GM18519 (cell line): Measurements from ENCODE around the gene TNK2.
"Not testable (repeated sequence)": the region's sequence is repeated elsewhere in the genome, so short reads cannot be mapped to it uniquely, and the experiment has no call there.

Experiments used
- ATAC-seq: cut with Tn5 transposase; IDR thresholded peaks from one replicate; pipeline ENCODE4 v1.9.1; 2021; ENCODE audit warnings: mild to moderate bottlenecking, moderate library complexity; ENCODE audit not compliant: unreplicated experiment, low FRiP score

The TNK2 gene

GRCh38 chr3:195824425-195825190 is 83.7 kb downstream of the TNK2 start:
- not testable (repeated sequence) for ATAC-seq

DNA sequence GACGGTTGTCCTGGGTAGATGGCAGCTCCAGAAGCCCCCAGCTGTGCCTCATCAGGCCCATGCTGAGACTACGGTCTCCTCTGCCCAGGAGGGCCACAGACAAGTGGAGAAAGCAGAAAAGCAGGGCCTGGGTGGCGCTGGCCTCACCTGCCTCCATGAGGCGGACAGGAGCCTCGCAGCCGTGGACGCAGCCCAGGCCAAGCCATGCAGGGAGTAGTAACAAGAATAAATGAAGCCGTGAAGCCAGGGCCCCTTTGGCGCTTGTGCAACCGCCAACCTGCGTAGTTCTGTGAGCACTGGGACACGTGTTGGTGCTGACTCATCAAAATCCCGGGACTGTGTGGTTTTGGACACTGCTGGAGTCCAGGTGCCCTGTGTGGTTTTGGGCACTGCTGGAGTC is 84.4 kb downstream of the TNK2 start:
- no peak for ATAC-seq

DNA sequence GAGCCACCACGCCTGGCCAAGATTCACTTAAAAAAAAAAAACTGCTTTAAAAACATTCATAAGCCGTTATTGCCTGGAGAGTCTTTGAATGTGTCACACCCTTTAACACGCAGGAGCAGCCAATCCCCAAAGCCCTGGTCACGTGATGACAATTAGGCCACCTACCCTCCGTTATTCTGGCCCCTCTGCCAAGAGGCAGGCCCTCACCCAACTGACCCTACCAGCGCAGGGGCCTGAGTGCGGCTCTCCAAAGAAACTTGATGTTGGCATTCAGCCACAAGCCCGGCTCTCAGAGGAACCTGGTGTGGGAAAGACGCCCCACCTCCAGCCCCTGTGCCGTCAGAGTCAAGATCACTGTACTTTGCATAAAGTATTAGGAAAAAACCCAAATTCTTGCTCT is 85.1 kb downstream of the TNK2 start:
- ATAC-seq, result no peak

DNA sequence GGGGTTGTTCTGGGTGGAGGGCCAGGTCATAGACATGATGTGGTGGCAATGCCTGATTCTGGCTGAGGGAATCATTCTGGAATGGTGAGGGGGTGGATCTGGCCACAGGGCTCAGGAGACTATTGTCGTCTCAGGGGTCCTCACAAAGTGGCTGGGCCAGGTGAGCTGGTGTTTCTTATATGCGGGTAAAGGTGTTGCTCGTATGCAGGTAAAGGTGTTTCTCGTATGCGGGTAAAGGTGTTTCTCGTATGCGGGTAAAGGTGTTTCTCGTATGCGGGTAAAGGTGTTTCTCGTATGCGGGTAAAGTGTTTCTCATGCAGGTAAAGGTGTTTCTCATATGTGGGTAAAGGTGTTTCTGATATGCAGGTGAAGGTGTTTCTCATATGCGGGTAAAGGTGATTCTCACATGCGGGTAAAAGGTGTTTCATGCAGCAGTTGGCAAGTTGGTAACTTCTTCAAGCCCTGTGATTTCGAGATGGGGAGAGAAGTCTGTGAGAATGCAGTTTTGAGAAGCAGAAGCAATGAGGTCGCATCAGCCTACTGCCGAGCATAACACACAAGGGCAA is 86.1 kb downstream of the TNK2 start:
- no peak for ATAC-seq

DNA sequence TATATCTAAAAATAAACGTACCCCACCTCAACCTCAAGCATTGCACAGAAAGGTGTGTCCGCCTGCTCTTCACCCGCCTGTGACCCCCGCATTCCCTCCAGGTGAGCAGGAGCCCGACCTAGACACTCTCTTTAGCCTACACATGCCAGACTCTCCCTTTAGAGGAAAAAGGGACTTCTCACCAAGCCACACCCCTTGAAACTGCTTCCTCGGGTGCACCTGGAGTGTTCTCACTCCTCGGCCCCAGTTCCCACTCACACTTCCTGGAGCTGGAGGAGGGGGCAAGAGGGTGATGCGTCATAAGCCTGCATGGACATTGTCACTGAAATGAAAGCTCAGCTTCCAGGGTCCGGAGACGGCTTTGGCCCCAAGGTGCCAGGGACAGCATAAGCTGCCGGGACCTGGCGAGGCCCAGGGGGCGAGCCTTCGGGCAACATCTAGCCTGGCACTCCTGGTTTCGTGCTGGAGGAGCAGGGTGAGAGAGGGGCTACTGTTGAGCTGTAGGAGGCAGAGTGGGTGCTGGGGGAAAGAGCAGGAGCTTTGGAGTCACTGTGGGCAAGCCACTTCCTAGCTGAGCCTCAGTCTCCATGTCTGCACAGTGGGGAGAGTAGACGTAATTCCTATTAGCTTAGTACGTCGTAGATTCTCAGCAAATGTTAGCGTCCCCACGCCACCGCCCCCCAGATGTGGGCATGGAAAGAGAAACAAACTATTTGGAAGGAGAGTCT is 86.8 kb downstream of the TNK2 start:
- no peak for ATAC-seq

GRCh38 chr3:195820901-195821300 is 87.5 kb downstream of the TNK2 start:
- no peak for ATAC-seq

- no peak for ATAC-seq
These were observed 88.2 kb downstream of the TNK2 start for GRCh38 chr3:195820186-195820585.

DNA sequence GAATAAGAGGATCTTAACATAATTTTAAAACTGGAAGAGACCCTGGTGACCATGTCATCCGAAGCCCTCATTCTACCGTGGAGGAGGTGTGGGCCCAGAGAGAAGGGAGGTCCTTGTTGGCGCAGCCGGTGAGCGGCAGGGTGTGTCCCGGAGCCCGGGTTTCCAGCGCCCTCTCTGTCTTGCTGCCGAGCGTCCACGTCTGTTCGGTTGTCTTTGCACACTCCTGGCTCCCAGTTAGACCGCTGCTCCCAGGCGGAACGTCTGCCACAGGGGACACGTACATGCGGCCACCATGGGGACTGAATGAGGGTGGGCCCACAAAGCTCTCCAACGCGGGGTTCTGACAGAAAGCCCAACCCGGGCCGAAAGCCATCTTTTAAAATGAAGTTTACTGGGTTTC is 90.0 kb downstream of the TNK2 start:
- ATAC-seq, result no peak

DNA sequence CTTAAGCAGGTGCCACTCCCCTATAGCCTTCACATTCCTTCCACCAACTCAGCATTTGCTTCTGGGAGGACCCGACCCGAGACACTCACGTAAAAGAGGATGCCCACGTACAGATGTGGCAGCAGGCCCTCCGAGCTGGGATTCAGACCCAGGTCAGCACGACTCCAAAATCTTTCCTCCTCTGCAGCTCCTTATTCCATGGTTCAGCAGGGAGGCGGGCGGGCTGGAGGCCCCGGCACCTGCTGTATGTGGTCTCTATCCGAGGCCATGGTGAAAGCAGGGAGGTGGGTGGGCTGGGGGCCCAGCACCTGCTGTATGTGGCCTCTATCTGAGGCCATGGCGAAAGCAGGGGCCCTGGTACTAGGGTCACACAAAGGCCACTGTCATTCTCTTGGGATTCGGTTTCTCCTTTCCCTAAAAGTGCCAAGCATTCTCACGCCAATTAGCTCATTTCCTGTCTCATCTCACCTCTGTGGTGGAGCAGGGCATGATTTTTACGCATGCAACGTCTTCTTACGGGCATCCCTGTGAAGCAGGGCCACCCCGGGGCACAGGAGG is 90.7 kb downstream of the TNK2 start:
- no peak for ATAC-seq

- ATAC-seq, result not testable (repeated sequence)
These were observed 92.0 kb downstream of the TNK2 start for GRCh38 chr3:195816276-195816913.

- ATAC-seq, result no peak
These were observed 93.1 kb downstream of the TNK2 start for GRCh38 chr3:195815169-195815771.

DNA sequence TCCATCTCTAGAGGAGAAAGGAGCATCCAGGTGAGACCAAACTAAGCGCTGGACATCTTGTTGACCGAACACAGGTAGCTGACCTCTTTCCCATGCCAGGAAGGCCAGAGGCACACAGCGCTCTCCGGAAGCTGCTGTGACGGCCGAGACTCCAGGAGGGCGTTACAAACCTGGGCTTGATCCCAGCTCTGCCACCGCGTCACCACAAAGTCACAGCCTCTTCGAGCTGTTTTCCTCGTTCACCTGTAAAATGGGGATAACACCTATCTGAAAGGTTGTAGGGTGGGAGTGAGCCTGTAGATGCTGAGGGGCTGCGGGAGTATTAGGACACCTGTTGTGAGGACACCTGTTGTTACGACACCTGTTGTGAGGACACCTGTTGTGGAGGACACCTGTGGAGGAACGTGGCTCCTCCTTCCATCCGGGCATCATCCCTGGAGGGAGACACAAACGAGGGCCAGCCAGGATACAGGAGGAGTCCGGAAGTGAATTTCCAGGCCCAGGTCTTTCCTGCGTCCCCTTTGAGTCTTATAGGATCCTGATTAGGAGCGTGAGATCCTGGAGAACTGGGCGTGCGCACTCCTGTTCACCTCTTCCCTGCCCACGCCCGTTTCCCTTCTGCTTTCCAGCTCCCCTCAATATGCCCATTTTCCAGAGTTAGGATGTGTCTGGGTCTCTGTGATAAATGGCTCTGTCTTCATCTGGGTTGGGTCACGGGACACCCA is 94.3 kb downstream of the TNK2 start:
- ATAC-seq, result no peak
